Peyer's patch (tissue), 4 donors: ENCODE measurements around the gene ATP2A1.

Experiments used
- POLR2A ChIP-seq, 2 donors: fragments of 450-650 bp; IDR thresholded peaks; one replicate each; pipeline ENCODE4 v1.5.1; 2017; ENCODE audit warnings: antibody characterized with exemption in 2 of 2, mild to moderate bottlenecking in 2 of 2, moderate library complexity in 2 of 2
- TF ChIP-seq, protein P1 (sequence below), 6 experiments: fragments of 450-650 bp in 4 of 6; fragments of 200-600 bp in 2 of 6; sonication (generic) in 1 of 6; IDR thresholded peaks; one replicate each; pipeline ENCODE4 v1.5.1; 2017 to 2019; ENCODE audit warnings: antibody characterized with exemption in 6 of 6, mild to moderate bottlenecking in 3 of 6, moderate library complexity in 1 of 6

DNA sequence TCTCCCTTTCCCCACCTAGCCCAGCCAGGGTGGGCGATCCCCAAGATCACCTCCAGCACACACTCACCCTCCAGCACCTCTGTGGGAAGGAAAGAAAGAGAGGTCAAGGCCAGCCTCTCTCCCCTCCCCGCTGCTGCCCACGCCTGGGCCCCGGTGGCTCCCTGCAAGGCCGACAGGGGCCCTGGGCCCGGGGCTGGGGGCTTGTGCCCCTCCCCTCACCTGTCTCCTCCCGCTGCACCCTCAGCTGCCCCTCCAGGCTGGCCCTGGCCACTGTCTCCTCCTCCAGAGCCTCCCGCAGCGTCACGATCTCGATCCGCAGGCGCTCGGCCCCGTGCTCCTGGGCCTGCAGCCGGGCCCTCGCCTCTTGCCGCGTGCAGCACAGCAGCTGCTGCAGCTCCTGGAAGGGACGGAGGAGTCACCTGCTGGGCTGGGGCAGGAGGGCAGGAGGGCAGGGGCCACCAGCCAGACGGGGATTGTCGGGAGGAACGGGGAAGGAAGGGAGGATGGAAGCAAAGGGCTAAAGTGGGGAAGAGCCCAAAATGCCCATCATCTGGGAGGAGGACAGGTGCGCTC is 27.6 kb downstream of the ATP2A1 start:
- TF ChIP-seq, protein P1, sequence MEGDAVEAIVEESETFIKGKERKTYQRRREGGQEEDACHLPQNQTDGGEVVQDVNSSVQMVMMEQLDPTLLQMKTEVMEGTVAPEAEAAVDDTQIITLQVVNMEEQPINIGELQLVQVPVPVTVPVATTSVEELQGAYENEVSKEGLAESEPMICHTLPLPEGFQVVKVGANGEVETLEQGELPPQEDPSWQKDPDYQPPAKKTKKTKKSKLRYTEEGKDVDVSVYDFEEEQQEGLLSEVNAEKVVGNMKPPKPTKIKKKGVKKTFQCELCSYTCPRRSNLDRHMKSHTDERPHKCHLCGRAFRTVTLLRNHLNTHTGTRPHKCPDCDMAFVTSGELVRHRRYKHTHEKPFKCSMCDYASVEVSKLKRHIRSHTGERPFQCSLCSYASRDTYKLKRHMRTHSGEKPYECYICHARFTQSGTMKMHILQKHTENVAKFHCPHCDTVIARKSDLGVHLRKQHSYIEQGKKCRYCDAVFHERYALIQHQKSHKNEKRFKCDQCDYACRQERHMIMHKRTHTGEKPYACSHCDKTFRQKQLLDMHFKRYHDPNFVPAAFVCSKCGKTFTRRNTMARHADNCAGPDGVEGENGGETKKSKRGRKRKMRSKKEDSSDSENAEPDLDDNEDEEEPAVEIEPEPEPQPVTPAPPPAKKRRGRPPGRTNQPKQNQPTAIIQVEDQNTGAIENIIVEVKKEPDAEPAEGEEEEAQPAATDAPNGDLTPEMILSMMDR (IDR thresholded peaks at IDR 0.05): no peak
- no peak for TF ChIP-seq POLR2A (IDR thresholded peaks at IDR 0.05)
